SK-N-SH treated with all-trans-retinoic acid at 6 μM for 48 hours (cell line): ENCODE data around the gene TH.

Experiments used
- ARNTL ChIP-seq: fragments of 450-650 bp; formaldehyde crosslinking; IDR thresholded peaks from 2 replicates; pipeline ENCODE4 v1.5.0; 2020; ENCODE audit warnings: low read depth, mild to moderate bottlenecking, moderate library complexity, borderline replicate concordance
- BACH2 ChIP-seq: fragments of 250-450 bp; sonication (Bioruptor Pico); IDR thresholded peaks from 2 replicates; pipeline ENCODE4 v1.9.0; 2021; ENCODE audit warnings: mild to moderate bottlenecking, borderline replicate concordance
- GLIS3 ChIP-seq: fragments of 250-450 bp; sonication (Bioruptor Pico); IDR thresholded peaks from 2 replicates; pipeline ENCODE4 v1.5.0; 2020; ENCODE audit warnings: mild to moderate bottlenecking, moderate library complexity
- RARB ChIP-seq: fragments of 250-450 bp; sonication (Bioruptor Pico); IDR thresholded peaks from 2 replicates; pipeline ENCODE4 v1.8.0; 2021; ENCODE audit warnings: mild to moderate bottlenecking, moderate library complexity
- TCF4 ChIP-seq: fragments of 250-450 bp; sonication (Bioruptor Pico); IDR thresholded peaks from 2 replicates; pipeline ENCODE4 v1.8.0; 2021; ENCODE audit warnings: mild to moderate bottlenecking, moderate library complexity, borderline replicate concordance
- ZC3H10 ChIP-seq: fragments of 250-450 bp; sonication (Bioruptor Pico); IDR thresholded peaks from 2 replicates; pipeline ENCODE4 v1.5.1; 2021; ENCODE audit warnings: mild to moderate bottlenecking, moderate library complexity
- ZFP3 ChIP-seq: fragments of 250-450 bp; sonication (Bioruptor Pico); IDR thresholded peaks from 2 replicates; pipeline ENCODE4 v1.5.0; 2020; ENCODE audit warnings: mild to moderate bottlenecking, moderate library complexity
- ZFP30 ChIP-seq: fragments of 450-650 bp; formaldehyde crosslinking; IDR thresholded peaks from 2 replicates; pipeline ENCODE4 v1.5.0; 2022; ENCODE audit warnings: mild to moderate bottlenecking, moderate library complexity
- ZNF565 ChIP-seq: fragments of 450-650 bp; formaldehyde crosslinking; conservative IDR thresholded peaks from 2 replicates; pipeline ENCODE4 v1.5.0; 2020; ENCODE audit warnings: low read depth, mild to moderate bottlenecking, moderate library complexity
- ZNF8 ChIP-seq: fragments of 450-650 bp; formaldehyde crosslinking; IDR thresholded peaks from 2 replicates; pipeline ENCODE4 v1.5.0; 2020; ENCODE audit warnings: mild to moderate bottlenecking, moderate library complexity
- TF ChIP-seq, protein P1 (sequence below): fragments of 250-450 bp; sonication (Bioruptor Pico); IDR thresholded peaks from 2 replicates; pipeline ENCODE4 v1.5.1; 2020; ENCODE audit warnings: low read depth, mild to moderate bottlenecking, moderate library complexity
- TF ChIP-seq, protein P2 (sequence below): fragments of 250-450 bp; sonication (Bioruptor Pico); IDR thresholded peaks from 2 replicates; pipeline ENCODE4 v1.5.1; 2021; ENCODE audit warnings: mild to moderate bottlenecking, moderate library complexity
- TF ChIP-seq, protein P3 (sequence below): fragments of 250-450 bp; sonication (Bioruptor Pico); IDR thresholded peaks from 2 replicates; pipeline ENCODE4 v1.8.0; 2020; ENCODE audit warnings: mild to moderate bottlenecking, moderate library complexity, borderline replicate concordance

DNA sequence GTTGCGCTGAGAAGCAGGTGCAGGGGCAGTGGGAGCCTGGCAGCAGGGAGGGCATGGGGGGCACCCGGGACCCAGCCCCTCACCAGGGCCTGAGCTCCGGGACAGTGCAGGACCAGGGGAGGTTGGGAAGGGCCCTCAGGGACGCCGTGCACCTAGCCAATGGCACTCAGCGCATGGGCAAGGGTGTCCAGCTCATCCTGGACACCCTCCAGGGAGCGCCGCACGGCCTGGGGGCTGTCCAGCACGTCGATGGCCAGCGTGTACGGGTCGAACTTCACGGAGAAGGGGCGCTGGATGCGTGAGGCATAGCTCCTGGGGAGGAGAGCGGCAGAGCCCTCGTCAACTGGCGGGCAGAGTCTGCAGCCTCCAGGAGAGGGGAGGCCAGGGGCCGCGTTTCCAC is 7.5 kb downstream of the TH start:
- TF ChIP-seq GLIS3 (CRISPR knock-in tag): no peak
- no peak for TF ChIP-seq RARB (CRISPR knock-in tag)
- TF ChIP-seq ZC3H10: no peak
- TF ChIP-seq, protein P1, sequence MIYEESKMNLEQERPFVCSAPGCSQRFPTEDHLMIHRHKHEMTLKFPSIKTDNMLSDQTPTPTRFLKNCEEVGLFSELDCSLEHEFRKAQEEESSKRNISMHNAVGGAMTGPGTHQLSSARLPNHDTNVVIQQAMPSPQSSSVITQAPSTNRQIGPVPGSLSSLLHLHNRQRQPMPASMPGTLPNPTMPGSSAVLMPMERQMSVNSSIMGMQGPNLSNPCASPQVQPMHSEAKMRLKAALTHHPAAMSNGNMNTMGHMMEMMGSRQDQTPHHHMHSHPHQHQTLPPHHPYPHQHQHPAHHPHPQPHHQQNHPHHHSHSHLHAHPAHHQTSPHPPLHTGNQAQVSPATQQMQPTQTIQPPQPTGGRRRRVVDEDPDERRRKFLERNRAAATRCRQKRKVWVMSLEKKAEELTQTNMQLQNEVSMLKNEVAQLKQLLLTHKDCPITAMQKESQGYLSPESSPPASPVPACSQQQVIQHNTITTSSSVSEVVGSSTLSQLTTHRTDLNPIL: no peak
- TF ChIP-seq, protein P2, sequence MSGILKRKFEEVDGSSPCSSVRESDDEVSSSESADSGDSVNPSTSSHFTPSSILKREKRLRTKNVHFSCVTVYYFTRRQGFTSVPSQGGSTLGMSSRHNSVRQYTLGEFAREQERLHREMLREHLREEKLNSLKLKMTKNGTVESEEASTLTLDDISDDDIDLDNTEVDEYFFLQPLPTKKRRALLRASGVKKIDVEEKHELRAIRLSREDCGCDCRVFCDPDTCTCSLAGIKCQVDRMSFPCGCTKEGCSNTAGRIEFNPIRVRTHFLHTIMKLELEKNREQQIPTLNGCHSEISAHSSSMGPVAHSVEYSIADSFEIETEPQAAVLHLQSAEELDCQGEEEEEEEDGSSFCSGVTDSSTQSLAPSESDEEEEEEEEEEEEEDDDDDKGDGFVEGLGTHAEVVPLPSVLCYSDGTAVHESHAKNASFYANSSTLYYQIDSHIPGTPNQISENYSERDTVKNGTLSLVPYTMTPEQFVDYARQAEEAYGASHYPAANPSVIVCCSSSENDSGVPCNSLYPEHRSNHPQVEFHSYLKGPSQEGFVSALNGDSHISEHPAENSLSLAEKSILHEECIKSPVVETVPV: no peak
- no peak for TF ChIP-seq ARNTL (CRISPR knock-in tag)
- no peak for TF ChIP-seq ZNF565 (CRISPR knock-in tag)
- TF ChIP-seq, protein P3, sequence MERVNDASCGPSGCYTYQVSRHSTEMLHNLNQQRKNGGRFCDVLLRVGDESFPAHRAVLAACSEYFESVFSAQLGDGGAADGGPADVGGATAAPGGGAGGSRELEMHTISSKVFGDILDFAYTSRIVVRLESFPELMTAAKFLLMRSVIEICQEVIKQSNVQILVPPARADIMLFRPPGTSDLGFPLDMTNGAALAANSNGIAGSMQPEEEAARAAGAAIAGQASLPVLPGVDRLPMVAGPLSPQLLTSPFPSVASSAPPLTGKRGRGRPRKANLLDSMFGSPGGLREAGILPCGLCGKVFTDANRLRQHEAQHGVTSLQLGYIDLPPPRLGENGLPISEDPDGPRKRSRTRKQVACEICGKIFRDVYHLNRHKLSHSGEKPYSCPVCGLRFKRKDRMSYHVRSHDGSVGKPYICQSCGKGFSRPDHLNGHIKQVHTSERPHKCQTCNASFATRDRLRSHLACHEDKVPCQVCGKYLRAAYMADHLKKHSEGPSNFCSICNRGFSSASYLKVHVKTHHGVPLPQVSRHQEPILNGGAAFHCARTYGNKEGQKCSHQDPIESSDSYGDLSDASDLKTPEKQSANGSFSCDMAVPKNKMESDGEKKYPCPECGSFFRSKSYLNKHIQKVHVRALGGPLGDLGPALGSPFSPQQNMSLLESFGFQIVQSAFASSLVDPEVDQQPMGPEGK (CRISPR knock-in tag): no peak
- no peak for TF ChIP-seq ZFP30
- TF ChIP-seq TCF4 (CRISPR knock-in tag): no peak
- no peak for TF ChIP-seq ZFP3 (CRISPR knock-in tag)
- TF ChIP-seq ZNF8 (CRISPR knock-in tag): no peak
- no peak for TF ChIP-seq BACH2 (CRISPR knock-in tag)
